HG03342 (cell line): Measurements from ENCODE around the gene DPH6.
"Not testable (repeated sequence)": the region's sequence is repeated elsewhere in the genome, so short reads cannot be mapped to it uniquely, and the experiment has no call there.

Experiments
- ATAC-seq: cut with Tn5 transposase; IDR thresholded peaks from one replicate; pipeline ENCODE4 v1.9.1; 2021; ENCODE audit warnings: mild to moderate bottlenecking, moderate library complexity; ENCODE audit not compliant: unreplicated experiment

DPH6 gene

GRCh38 chr15:35545824-35546510, at the start of gene DPH6:
DPH6 (minus strand) TSS chr15:35546165; CDS start chr15:35546141, 24 bp downstream.
- peak; percentile 84 for ATAC-seq

GRCh38 chr15:35595656-35596055, 49.7 kb upstream of the DPH6 start:
- ATAC-seq, result no peak

DNA sequence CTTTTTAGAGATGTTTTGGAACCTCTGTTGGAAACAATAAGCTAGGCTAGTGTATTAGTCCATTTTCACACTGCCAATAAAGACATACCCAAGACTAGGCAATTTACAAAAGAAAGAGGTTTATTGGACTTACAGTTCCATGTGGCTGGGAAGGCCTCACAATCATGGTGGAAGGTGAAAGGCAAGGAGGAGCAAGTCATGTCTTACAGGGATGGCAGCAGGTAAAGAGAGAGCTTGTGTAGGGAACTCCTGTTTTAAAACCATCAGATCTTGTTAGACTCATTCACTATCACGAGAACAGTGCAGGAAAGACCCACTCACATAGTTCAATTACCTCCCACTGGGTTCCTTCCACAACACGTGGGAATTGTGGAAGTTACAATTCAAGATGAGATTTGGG, 46.0 kb upstream of the DPH6 start:
- ATAC-seq, result not testable (repeated sequence)

- no peak for ATAC-seq
Measured at GRCh38 chr15:35583863-35584528, 38.0 kb upstream of the DPH6 start.

GRCh38 chr15:35580606-35581005, 34.6 kb upstream of the DPH6 start:
- no peak for ATAC-seq

GRCh38 chr15:35567392-35567791, 21.4 kb upstream of the DPH6 start:
- ATAC-seq, result no peak

DNA sequence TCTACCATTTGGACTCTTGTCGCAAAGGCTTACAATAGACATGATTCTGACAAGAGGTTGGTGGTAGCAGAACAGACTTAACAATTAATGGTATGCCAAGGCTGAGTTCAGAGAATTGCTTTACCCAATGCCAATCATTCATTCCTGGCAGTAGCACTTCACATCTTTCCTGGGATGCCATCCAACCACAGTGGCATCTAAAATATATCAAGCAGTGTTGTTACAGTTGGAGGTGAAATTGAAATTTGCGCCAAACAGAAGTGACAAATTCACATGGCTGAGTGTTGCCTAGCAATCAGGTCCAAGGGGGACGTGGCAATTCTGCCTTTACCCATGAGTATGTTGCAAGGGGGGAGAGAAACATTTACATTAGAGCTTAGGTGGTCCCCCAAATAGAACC, 21.0 kb upstream of the DPH6 start:
- ATAC-seq, result no peak

DNA sequence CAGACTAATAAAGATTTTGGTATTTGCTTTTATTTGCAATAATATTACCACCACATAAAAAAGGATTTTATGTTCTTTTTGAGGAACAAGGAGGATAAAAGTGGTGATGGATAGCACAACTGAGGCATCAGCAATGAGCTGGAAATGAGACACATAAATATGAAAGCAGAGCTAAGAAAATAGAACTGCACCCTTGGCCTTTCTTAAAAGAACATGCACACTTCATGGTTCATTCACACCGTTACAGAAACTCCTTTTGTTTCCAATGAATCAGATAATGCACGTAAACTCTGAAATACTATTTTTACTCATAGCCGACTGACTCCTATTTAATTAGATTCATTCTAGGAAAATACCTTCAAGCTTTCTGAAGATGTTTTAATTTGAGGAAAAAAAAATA, 19.9 kb upstream of the DPH6 start:
- ATAC-seq, result no peak

GRCh38 chr15:35562641-35563040, 16.7 kb upstream of the DPH6 start:
- ATAC-seq, result no peak

GRCh38 chr15:35561308-35561707, 15.3 kb upstream of the DPH6 start:
- ATAC-seq, result no peak

GRCh38 chr15:35560870-35561269, 14.9 kb upstream of the DPH6 start:
- ATAC-seq, result no peak

DNA sequence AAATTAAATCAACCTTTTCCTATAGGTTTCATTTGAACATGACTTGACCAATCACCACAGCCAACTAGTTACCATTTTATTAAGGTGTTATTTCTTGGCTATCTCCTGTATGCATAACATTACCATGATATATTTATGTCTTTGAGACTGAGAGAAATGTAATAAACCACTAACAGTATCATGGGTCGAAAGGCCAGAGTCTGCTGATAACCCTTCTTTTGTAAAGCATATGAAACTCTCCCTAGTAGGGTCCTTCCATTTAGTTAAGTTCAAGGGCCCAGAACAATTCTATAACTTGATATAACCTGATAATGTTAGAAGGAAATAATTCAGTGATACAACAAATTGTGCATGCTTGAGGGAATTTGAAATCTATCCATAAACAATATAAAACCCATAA, 14.3 kb upstream of the DPH6 start:
- ATAC-seq, result no peak

- ATAC-seq, result no peak
Measured at GRCh38 chr15:35559683-35560082, 13.7 kb upstream of the DPH6 start.

DNA sequence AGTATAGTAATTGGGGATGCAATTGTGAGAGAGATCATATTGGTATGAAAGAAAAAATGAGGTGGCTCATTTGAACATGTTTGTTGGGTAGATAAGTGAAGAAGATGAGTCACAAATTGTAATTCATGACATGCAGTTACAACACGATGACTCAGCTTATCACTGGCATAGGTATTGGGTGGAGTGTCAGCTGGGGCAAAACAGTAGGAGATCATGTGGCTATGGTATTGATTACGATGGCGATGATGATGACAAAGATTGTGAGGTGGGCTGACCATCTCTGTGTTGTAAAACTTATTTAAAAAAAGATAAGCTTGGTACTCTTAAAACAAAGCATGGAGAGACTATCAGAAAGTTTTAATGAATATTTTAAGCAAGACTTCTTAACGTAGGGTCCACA, 11.6 kb upstream of the DPH6 start:
- no peak for ATAC-seq

- no peak for ATAC-seq
Measured at GRCh38 chr15:35557012-35557411, 11.0 kb upstream of the DPH6 start.

- ATAC-seq, result no peak
Measured at GRCh38 chr15:35555244-35555643, 9.3 kb upstream of the DPH6 start.

DNA sequence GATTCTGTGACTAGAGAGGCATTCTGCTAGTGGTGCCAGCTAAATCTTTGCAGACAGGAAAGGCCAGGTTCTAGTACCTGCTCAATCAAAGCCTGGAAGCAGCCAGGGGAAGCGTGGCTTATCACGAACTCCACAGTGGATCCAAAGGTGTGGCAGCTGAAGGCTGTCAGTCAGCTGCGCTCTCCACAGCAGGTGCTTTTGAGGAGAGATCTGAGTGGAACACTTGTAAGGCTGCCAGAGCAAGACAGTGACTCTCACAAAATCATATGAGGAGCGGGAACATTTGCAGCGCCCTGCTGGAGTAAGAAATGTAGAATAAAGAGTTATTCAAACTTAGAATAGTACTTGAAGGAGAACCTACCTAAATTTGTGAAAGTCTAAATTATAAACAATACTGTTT, 5.0 kb upstream of the DPH6 start:
- ATAC-seq, result no peak

- ATAC-seq, result no peak
Measured at GRCh38 chr15:35549567-35549966, 3.6 kb upstream of the DPH6 start.

DNA sequence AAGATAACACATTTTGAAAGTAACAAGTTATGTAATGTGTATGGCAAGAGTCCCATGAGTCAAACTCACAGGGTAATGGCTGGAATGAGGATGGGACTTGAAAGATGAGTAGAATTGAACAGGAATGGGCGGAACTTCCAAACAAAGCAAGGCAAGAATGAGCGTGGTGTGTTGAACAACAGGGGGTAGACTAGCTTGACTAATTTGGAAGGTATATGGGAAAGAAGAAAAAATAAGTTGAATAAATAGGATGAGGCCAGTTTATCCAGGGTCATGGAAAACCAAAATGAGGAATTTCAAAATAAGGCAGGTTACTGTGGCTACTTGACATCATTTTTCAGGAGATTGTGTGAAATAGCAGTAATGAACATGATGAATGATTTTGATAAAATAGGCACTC, 2.5 kb upstream of the DPH6 start:
- ATAC-seq, result no peak

GRCh38 chr15:35547775-35548364, 1.9 kb upstream of the DPH6 start:
- ATAC-seq, result no peak

DNA sequence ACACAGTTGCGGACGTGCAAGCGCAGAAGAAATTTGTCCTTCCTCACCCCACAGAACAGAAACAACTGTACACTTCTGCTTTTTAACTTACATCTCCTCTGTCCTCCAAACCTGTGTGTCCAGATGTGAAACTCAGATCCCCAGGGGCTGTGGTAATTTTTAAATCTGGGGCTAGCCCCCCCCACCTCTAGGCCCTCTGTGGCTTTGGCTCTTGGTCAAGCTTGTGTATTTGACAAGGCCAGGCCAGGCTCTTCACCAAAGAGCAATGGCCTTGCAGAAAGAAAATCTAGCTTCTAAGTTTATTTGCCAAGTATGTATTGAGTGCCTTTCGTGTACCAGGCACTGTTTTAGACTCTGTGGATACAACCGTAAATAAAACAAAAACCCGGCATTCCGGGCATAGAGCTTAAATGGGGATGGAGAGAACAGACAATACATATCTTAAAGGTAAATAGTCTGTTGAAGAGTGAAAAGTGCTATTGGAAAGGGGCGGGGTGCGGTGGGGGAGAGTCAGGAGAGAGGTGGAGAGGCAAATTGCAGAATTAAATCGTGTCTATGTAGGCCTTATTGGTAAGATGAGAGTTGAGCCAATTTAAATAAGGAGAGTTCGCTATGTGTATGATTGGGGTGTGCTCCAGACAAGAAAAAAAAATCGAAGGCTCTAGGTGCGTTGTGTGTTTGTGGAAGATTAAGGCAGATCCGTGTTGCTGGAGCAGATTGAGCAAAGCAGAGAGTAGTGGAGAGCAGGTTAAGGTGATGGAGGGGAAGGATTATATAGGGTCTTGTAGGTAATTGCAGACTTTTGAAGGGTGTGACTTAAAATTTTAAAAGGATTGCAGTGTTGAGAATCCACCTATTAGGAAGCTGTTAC, 781 bp upstream of the DPH6 start:
- peak; percentile 22 for ATAC-seq
